Right kidney (tissue), 1 donor: ENCODE measurements around the gene ANKS1B.
"Not testable (repeated sequence)": the region's sequence is repeated elsewhere in the genome, so short reads cannot be mapped to it uniquely, and the experiment has no call there.

Experiments
- DNase-seq: peaks from one replicate; pipeline ENCODE4 v3.0.0-alpha.2; 2016

ANKS1B gene

GRCh38 chr12:99759444-99759843 is 225.3 kb downstream of the ANKS1B start:
- no peak for DNase-seq

- no peak for DNase-seq
These were observed 225.7 kb downstream of the ANKS1B start for GRCh38 chr12:99758997-99759396.

GRCh38 chr12:99752740-99753139 is 232.0 kb downstream of the ANKS1B start:
- DNase-seq, result no peak

- no peak for DNase-seq
These were observed 238.2 kb downstream of the ANKS1B start for GRCh38 chr12:99746538-99746937.

GRCh38 chr12:99745895-99746294 is 238.8 kb downstream of the ANKS1B start:
- DNase-seq, result no peak

GRCh38 chr12:99745121-99745520 is 239.6 kb downstream of the ANKS1B start:
- no peak for DNase-seq

GRCh38 chr12:99736760-99737269 is 247.9 kb downstream of the ANKS1B start:
- DNase-seq, result no peak

GRCh38 chr12:99732131-99732530 is 252.6 kb downstream of the ANKS1B start:
- DNase-seq, result no peak

- DNase-seq, result no peak
These were observed 261.8 kb downstream of the ANKS1B start for GRCh38 chr12:99722690-99723486.

GRCh38 chr12:99721715-99722275 is 262.9 kb downstream of the ANKS1B start:
- DNase-seq, result no peak

- DNase-seq, result not testable (repeated sequence)
These were observed 264.7 kb downstream of the ANKS1B start for GRCh38 chr12:99720083-99720465.

GRCh38 chr12:99719411-99720082 is 265.2 kb downstream of the ANKS1B start:
- not testable (repeated sequence) for DNase-seq

GRCh38 chr12:99715841-99716510 is 268.8 kb downstream of the ANKS1B start:
- DNase-seq, result not testable (repeated sequence)

- DNase-seq, result not testable (repeated sequence)
These were observed 269.8 kb downstream of the ANKS1B start for GRCh38 chr12:99714921-99715320.

- no peak for DNase-seq
These were observed 270.7 kb downstream of the ANKS1B start for GRCh38 chr12:99713946-99714520.

GRCh38 chr12:99712281-99712680 is 272.5 kb downstream of the ANKS1B start:
- DNase-seq, result no peak

- no peak for DNase-seq
These were observed 273.5 kb downstream of the ANKS1B start for GRCh38 chr12:99711246-99711645.

GRCh38 chr12:99709619-99710018 is 275.1 kb downstream of the ANKS1B start:
- DNase-seq, result no peak

- no peak for DNase-seq
These were observed 275.6 kb downstream of the ANKS1B start for GRCh38 chr12:99709116-99709515.

GRCh38 chr12:99707883-99708282 is 276.9 kb downstream of the ANKS1B start:
- DNase-seq, result no peak

- no peak for DNase-seq
These were observed 277.8 kb downstream of the ANKS1B start for GRCh38 chr12:99706736-99707473.

- DNase-seq, result no peak
These were observed 280.3 kb downstream of the ANKS1B start for GRCh38 chr12:99704458-99704857.
